ENCODE data around the gene STOM.
A peak's percentile ranks its signal among the peaks of the same experiment; 100 is the strongest.
"Not testable (repeated sequence)": the region's sequence is repeated elsewhere in the genome, so short reads cannot be mapped to it uniquely, and the experiment has no call there.

Gene STOM

DNA sequence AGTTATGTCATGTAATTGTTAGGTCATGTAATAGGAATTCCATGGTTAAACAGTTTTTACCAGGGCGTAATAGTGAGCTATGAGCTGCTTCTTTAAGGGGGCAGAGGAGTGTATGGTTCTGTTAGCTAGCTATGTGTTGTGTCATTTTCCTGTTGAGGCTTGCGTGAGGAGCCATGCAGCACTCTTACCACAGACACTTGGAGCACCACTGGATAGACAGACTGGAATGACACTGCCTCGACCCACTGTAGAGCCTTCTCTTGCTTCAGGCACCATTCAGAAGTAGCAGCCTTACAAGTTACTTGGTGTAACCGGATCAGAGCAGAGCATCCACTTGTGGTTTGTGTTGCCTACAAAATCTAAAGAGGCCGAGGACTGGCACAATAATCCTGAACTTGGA lies 28.3 kb upstream of the STOM start:
- no peak overlapping the region for H3K4me3 ChIP-seq (ENCODE audit: low read length)
- peak; percentile 100 for DNase-seq (ENCODE audit: low read depth)
- no peak for TF ChIP-seq CTCF (IDR thresholded peaks at IDR 0.05; ENCODE audit: insufficient read depth, low read depth, low read length, missing control alignments)

- not testable (repeated sequence) for H3K4me3 ChIP-seq (ENCODE audit: low read length); DNase-seq (ENCODE audit: low read depth)
These were observed 27.2 kb upstream of the STOM start for GRCh38 chr9:121397277-121397676.

GRCh38 chr9:121395558-121395957 lies 25.5 kb upstream of the STOM start:
- no peak for DNase-seq (ENCODE audit: low read depth)
- no peak overlapping the region for H3K4me3 ChIP-seq (ENCODE audit: low read length)
- no peak for TF ChIP-seq CTCF (IDR thresholded peaks at IDR 0.05; ENCODE audit: insufficient read depth, low read depth, low read length, missing control alignments)

GRCh38 chr9:121394292-121394691 lies 24.2 kb upstream of the STOM start:
- DNase-seq (ENCODE audit: low read depth) = no peak
- H3K4me3 ChIP-seq (ENCODE audit: low read length) = no peak overlapping the region
- TF ChIP-seq CTCF (IDR thresholded peaks at IDR 0.05; ENCODE audit: insufficient read depth, low read depth, low read length, missing control alignments) = no peak

- no peak overlapping the region for H3K4me3 ChIP-seq (ENCODE audit: low read length)
- DNase-seq (ENCODE audit: low read depth) = peak; percentile 90
- no peak for TF ChIP-seq CTCF (IDR thresholded peaks at IDR 0.05; ENCODE audit: insufficient read depth, low read depth, low read length, missing control alignments)
These were observed 23.3 kb upstream of the STOM start for GRCh38 chr9:121393318-121393717.

DNA sequence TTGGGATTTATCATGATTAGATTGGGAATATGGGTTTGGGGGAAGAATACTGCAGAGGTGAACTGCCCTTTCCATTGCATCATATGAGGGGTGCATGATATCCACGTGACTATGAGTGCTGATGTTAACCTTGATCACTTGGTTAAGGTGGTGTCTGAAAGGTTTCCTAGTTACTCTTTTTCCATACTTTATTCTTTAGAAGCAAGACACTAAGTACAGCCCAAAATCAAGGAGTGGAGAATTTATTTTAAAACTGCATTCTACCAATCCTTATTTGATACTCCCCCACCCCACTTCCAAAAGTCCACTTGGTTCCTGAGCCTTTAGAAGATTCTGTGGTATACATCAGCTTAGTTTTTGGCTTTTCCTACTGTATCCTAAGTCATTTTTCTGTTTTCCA lies 20.3 kb upstream of the STOM start:
- no peak overlapping the region for H3K4me3 ChIP-seq (ENCODE audit: low read length)
- DNase-seq (ENCODE audit: low read depth) = no peak
- no peak for TF ChIP-seq CTCF (IDR thresholded peaks at IDR 0.05; ENCODE audit: insufficient read depth, low read depth, low read length, missing control alignments)

DNA sequence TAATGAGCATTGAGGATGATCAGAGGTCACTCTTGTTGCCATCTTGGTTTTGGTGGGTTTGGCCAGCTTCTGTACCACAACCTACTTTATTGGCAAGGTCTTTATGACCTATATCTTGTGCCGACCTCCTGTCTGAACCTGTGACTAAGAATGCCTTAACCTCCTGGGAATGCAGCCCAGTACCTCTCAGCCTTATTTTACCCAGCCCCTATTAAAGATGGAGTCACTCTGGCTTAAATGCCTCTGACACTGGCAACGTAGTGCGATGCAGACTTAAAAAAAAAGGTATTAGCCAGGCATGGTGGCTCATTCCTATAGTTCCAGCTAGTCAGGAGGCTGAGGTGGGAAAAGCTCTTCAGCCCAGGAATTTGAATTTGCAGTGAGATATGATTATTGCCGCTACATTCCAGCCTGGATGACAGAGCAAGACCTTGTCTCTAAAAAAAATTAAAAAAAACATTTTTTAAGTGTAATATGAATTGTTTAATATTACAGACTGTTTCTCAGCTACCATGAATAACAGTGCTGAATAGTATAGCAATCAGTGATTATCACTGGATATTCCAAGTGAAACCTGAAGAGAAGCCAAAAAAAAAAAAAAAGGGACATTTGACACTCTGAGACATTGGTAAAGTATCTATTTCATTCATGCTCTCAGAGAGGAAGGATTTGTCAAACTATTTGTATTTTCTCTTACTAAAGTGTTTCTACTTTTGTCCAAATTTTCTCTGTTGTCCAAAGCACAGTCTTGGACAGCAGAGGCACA lies 18.3 kb upstream of the STOM start:
- no peak for TF ChIP-seq CTCF (IDR thresholded peaks at IDR 0.05; ENCODE audit: insufficient read depth, low read depth, low read length, missing control alignments)
- DNase-seq (ENCODE audit: low read depth) = no peak
- H3K4me3 ChIP-seq (ENCODE audit: low read length) = no peak overlapping the region

Data from epithelial cell of esophagus (primary cell).